Measurements from ENCODE around the gene ABLIM2.

DNA sequence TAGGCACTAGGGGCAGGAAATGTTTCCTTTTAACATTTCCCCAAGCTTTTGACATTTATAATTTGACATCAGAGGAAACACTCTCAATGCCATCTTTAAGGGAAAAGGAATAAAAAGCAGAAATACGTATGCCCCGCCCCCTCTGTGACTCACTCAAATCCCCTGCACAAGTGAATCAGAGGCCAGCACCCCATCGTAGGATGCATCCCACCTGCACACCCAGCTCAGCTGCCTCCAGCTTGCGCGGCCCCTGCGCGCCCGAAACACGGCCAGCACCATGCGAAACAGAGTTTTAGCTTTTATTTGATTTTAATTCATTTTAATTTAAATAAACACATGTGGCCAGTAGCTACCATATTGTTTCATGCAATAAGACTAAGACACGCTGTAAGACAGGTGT, 29.5 kb downstream of the ABLIM2 start:
- TF ChIP-seq, protein P1, sequence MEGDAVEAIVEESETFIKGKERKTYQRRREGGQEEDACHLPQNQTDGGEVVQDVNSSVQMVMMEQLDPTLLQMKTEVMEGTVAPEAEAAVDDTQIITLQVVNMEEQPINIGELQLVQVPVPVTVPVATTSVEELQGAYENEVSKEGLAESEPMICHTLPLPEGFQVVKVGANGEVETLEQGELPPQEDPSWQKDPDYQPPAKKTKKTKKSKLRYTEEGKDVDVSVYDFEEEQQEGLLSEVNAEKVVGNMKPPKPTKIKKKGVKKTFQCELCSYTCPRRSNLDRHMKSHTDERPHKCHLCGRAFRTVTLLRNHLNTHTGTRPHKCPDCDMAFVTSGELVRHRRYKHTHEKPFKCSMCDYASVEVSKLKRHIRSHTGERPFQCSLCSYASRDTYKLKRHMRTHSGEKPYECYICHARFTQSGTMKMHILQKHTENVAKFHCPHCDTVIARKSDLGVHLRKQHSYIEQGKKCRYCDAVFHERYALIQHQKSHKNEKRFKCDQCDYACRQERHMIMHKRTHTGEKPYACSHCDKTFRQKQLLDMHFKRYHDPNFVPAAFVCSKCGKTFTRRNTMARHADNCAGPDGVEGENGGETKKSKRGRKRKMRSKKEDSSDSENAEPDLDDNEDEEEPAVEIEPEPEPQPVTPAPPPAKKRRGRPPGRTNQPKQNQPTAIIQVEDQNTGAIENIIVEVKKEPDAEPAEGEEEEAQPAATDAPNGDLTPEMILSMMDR (IDR thresholded peaks at IDR 0.05; ENCODE audit: insufficient read depth, low read length, poor library complexity, severe bottlenecking): no peak
- no peak for TF ChIP-seq EZH2phosphoT487 (conservative IDR thresholded peaks at IDR 0.05; ENCODE audit: low read length)
